Measurements from ENCODE around the gene IGF2BP3.

The IGF2BP3 gene

GRCh38 chr7:23295401-23295697 lies 174.9 kb downstream of the IGF2BP3 start:
- no peak for DNase-seq (ENCODE audit: low read depth, low spot score)

DNA sequence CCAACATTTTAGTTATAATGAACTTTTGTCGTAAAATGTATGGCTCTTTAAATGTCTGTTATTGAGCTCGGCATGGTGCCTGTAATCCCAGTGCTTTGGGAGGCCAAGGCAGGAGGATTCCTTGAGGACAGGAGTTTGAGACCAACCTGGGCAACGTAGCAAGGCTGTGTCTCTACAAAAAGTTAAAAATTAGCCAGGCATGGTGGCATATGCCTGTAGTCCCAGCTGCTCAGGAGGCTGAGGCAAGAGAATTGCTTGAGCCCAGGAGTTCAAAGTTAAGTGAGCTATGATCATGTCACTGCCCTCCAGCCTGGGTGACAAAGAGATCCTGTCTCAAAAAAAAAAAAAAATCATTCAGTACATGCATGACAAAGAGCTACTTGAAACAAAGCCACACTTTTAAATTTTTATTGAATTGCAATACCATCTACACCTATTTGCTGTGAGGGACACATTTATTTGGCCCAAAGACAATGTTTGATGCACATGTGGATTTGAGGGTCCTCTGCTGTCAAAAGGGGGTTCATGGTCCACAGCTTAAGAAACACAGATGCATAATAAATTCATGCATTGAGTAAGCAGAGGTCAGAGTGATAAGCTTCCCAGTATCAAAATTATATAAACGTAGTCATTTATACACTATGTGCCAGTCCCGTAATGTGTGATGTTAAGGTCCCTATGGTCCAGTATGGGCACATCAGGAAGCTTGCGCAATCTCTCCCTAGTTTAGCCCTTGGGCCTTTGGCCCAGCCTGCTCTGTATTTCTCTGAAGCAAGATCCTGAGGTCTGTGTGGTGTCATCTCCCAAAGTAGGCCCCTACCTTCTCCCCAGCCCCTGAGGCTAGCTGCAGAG lies 175.5 kb downstream of the IGF2BP3 start:
- DNase-seq (ENCODE audit: low read depth, low spot score) = no peak

DNA sequence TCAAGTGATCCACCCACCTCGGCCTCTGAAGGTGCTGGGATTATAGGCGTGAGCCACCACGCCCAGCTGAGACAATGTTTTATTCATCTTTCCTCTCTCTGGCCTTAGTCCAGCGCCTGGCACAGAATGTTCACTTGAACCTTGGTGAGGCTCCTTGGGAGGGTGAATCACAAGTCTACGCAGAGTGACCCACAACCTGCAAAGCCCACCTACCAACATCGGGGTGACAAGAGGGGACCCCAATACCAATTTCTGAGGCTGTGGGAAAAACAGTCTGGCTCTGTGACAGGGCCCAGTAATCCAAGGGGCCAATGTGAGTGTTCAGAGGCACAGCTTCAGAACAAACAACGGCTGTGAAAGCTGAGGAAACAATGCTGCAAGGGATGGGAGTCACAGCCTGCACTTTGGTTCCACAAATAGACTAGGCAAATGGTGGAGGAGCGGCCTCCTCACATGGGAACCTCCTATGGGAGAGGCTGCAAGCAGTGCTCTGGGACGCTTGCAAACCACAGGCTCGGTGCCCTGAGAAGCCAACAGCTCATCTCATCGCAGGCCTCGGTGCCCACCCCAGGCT lies 176.7 kb downstream of the IGF2BP3 start:
- DNase-seq (ENCODE audit: low read depth, low spot score) = no peak

DNA sequence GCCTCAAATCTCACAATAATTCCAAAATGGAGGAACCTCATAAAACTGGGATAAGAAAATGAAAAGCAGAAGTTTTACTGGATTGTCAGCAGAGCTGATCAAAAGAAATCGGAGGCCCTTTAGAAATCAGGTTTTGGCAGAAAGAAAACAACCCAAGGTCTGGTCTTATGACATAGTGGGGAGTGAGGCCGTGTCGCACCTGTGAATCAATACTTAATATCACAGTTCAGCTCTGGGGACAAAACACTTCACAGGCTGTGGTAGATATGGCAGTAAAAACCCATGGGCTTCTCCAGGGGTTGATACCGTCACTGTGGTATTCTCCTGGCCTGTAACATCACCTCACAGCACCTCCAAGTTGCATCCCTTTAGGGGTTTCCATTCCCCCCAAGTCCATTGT lies 177.7 kb downstream of the IGF2BP3 start:
- DNase-seq (ENCODE audit: low read depth, low spot score) = no peak

DNA sequence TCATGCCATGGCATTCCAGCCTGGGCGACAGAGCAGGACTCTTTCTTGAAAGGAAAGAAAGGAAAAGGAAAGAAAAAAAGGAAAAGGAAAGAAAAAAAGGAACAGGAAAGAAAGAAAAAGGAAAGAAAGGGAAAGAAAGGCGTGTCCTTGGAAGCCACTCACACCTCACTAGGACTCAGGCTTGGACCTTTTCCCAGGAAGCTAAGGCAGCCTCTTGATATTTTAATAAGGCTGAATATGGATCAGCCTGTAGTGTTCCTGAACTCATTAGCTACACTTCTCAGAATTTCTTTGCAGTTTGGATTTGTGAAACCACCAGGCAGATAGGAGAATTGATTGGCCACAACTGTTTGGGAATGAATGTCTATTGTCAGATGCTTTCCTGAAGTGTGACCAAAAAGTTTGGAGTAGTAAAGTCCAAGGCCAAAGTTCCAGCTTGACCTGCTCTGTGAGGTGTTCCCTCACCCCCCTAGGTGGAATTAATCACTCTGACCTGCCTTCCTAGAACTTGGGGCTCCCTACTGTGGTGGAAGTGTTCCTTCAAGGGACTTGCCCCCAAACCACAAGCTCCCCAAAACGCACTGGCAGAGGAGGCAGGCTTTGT lies 178.2 kb downstream of the IGF2BP3 start:
- no peak for DNase-seq (ENCODE audit: low read depth, low spot score)

GRCh38 chr7:23290993-23291392 lies 179.3 kb downstream of the IGF2BP3 start:
- DNase-seq (ENCODE audit: low read depth, low spot score) = no peak

- no peak for DNase-seq (ENCODE audit: low read depth, low spot score)
Observed at GRCh38 chr7:23287612-23288011, 182.7 kb downstream of the IGF2BP3 start.

DNA sequence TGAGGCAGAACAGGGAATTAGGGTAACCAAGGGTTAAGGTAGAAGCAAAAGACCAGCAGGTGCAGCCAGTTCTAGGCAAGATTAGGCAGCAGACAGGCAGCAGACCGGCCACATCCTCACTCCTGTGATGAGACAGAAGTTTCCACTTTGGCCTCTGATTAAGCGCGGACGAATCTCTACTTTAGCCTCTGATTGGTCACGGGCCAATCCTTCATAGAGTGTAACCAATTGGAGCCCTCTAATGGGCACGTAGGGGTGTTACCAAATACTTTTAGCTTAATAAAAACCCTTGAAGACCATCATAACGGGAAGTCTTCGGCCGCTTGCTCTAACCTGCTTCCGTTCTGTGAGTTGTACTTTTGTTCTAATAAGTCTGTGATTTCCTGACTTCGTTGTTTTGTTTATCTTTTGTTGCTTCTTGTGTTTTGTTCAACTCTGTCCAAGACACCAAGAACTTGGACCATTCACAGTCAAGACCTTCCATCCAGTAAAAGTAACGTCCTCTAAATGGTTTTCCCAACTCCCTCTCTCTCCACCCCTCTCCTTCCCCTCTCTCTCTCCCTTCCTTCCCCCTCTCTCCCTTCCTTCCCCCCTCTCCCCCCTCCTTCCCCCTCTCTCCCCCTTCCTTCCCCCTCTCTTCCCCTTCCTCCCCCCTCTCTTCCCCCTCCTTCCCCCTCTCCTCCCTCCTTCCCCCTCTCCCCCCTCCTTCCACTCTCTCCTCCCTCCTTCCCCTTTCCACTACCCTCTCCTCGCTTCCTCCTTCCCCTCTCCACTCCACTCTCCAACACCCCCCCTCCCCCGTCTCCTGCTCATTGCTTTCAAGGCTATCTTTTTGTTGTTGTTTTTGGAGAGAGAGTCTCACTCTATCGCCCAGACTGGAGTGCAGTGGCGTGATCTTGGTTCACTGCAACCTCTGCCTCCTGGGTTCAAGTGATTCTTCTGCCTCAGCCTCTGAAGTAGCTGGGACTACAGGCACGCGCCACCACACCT lies 184.3 kb downstream of the IGF2BP3 start:
- DNase-seq (ENCODE audit: low read depth, low spot score) = no peak

DNA sequence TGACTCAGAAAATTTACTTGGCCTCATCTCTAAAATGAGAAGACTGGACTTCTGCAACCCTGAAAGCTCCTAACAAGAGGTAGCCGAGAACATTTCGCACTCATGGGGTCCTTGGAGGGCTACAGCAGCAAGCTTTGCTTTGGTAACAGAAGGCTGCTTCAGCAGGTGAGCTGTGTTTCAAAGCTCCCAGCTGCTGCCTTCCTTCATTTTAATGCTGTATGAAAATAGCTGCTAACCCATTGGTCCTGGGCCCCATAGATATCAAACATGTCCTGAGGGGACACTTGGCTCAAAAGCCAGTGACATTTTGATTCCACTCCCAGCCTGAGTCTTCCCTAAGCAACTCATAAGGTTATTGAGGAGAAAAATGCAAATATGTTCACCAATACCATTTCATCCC lies 185.4 kb downstream of the IGF2BP3 start:
- DNase-seq (ENCODE audit: low read depth, low spot score) = no peak

- DNase-seq (ENCODE audit: low read depth, low spot score) = no peak
Observed at GRCh38 chr7:23283086-23283485, 187.2 kb downstream of the IGF2BP3 start.

- no peak for DNase-seq (ENCODE audit: low read depth, low spot score)
Observed at GRCh38 chr7:23279819-23280525, 190.3 kb downstream of the IGF2BP3 start.

- DNase-seq (ENCODE audit: low read depth, low spot score) = no peak
Observed at GRCh38 chr7:23277359-23277989, 192.8 kb downstream of the IGF2BP3 start.

DNA sequence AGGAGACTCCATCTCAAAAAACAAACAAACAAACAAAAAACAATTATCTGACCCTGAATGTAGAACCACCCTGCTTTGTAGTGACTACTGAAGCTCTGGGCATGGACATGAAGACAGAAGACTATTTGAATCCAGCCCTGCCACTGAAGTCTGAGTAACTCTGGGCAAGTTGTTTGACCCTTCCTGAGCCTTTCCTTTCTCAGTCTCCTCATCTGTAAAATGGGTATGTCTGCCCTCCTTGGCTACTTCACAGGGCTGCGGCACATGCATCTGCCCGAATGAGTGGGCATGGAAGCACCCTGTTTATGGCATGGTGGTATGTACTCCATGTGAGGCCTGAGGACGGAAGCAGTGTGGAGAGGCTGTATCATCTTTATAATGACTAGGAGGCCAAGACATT lies 193.3 kb downstream of the IGF2BP3 start:
- DNase-seq (ENCODE audit: low read depth, low spot score) = no peak

GRCh38 chr7:23276376-23276775 lies 193.9 kb downstream of the IGF2BP3 start:
- no peak for DNase-seq (ENCODE audit: low read depth, low spot score)

- DNase-seq (ENCODE audit: low read depth, low spot score) = no peak
Observed at GRCh38 chr7:23275912-23276311, 194.4 kb downstream of the IGF2BP3 start.

DNA sequence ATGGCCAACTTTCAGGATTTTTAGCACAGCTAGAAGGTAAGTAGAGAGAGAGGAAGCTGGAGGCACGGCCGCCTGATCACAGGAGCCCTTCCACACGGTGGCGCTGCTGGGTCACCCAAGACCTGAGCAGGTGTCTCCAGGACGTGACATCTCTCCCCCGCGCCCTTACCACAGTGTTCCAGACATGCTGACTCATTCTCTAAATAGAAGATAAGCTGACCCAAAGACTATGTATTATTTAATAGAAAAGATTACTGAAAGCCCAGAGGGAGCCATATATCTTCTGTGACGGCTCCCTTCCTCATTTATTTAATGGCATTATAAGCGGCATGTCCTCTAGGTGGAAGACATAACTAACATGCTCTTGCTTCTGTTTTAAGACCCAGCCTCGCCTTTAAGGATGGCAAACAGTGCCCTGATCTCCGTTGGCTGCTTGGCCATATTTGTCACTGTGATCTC lies 197.1 kb downstream of the IGF2BP3 start:
- DNase-seq (ENCODE audit: low read depth, low spot score) = peak; percentile 47

DNA sequence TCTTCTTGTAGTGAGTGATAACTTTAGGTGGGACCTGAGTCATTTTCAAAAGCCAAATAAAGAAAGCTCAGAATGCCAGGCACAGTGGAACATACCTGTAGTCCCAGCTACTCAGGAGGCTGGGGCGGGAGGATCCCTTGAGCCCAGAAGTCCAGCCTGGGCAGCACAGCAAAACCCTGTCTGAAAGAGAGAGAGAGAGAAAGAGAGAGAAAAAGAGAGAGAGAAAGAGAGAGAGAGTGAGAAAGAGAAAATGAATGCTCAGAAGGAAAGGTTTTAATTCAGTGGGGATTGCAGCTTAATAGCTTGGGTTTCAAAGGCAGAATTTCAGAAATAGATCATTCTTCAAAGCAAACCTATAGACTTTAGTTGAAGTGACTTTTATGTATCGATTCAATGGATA lies 198.0 kb downstream of the IGF2BP3 start:
- no peak for DNase-seq (ENCODE audit: low read depth, low spot score)

GRCh38 chr7:23268746-23269145 lies 201.5 kb downstream of the IGF2BP3 start:
- no peak for DNase-seq (ENCODE audit: low read depth, low spot score)

GRCh38 chr7:23268167-23268566 lies 202.1 kb downstream of the IGF2BP3 start:
- DNase-seq (ENCODE audit: low read depth, low spot score) = no peak

GRCh38 chr7:23267357-23267756 lies 202.9 kb downstream of the IGF2BP3 start:
- DNase-seq (ENCODE audit: low read depth, low spot score) = no peak

- DNase-seq (ENCODE audit: low read depth, low spot score) = no peak
Observed at GRCh38 chr7:23266918-23267317, 203.4 kb downstream of the IGF2BP3 start.
